Activated T-helper 1 cell treated with anti-CD3 and anti-CD28 coated beads, Interleukin-12 subunit alpha, Interleukin-12 subunit beta, Interleukin-2, Interleukin-4 antibody, amounts not matched to agents 30 ng/mL and 10 ng/mL and 1 ng/mL, durations not matched to agents 14 hours and 24 hours and 36 hours (primary cell): ENCODE measurements around the gene CST9. TPM values are rescaled to one million over a fixed set of nuclear protein-coding genes. Genes with fewer than 3 reads are reported as not detected.
A peak's percentile ranks its signal among the peaks of the same experiment; 100 is the strongest.
"Not testable (repeated sequence)": the region's sequence is repeated elsewhere in the genome, so short reads cannot be mapped to it uniquely, and the experiment has no call there.

Experiments used
- DNase-seq: peaks from one replicate; pipeline ENCODE4 v3.0.0; 2021; ENCODE audit warnings: low spot score
- H3K27ac Mint-ChIP-seq: one replicate; pipeline ENCODE4 v1.8.0; 2021; ENCODE audit warnings: mild to moderate bottlenecking, mixed read lengths
- H3K27me3 Mint-ChIP-seq: one replicate; pipeline ENCODE4 v1.8.0; 2022; ENCODE audit warnings: mild to moderate bottlenecking, moderate library complexity, mixed read lengths; ENCODE audit not compliant: insufficient read depth
- H3K36me3 Mint-ChIP-seq: one replicate; pipeline ENCODE4 v1.8.0; 2021; ENCODE audit warnings: low read depth, mixed read lengths
- H3K4me1 Mint-ChIP-seq: one replicate; pipeline ENCODE4 v1.8.0; 2021; ENCODE audit warnings: low read depth, mixed read lengths
- H3K4me3 Mint-ChIP-seq: one replicate; pipeline ENCODE4 v1.8.0; 2021; ENCODE audit warnings: mild to moderate bottlenecking, moderate library complexity, mixed read lengths
- H3K9me3 Mint-ChIP-seq: one replicate; pipeline ENCODE4 v1.8.0; 2021; ENCODE audit warnings: mixed read lengths
- intact Hi-C: fragments of 100-400 bp; cut with micrococcal nuclease; formaldehyde crosslinking; loops from one replicate; pipeline ENCODE4 v1.15.1; 2024
- total RNA-seq: library from RNA; stranded (reverse); gene quantifications from 2 replicates; pipeline ENCODE4 v1.2.3, GENCODE V29; 2022

The CST9 gene
- total RNA-seq, 1 donor from 2014 or later: not detected

- no peak for DNase-seq
- no peak overlapping the region for H3K27ac Mint-ChIP-seq
- no peaks in the 10 kb centered on the region for H3K9me3 Mint-ChIP-seq
- H3K4me1 Mint-ChIP-seq: no peaks in the 10 kb centered on the region
- H3K27me3 Mint-ChIP-seq: no peaks in the 10 kb centered on the region
- intact Hi-C loops: no loop called here
- no peak overlapping the region for H3K4me3 Mint-ChIP-seq
- no peaks in the 10 kb centered on the region for H3K36me3 Mint-ChIP-seq
Observed at GRCh38 chr20:23624324-23624691, 18.6 kb upstream of the CST9 start.

- Mint-ChIP-seq H3K27ac (no peak overlapping the region), H3K4me1 (no peaks in the 10 kb centered on the region), H3K36me3 (no peaks in the 10 kb centered on the region), H3K27me3 (no peaks in the 10 kb centered on the region), H3K9me3 (no peaks in the 10 kb centered on the region), H3K4me3 (no peak overlapping the region)
- intact Hi-C loops: no loop called here
- DNase-seq: no peak
Observed at GRCh38 chr20:23623666-23624323, 18.1 kb upstream of the CST9 start.

- Mint-ChIP-seq H3K27ac (no peak overlapping the region), H3K9me3 (no peaks in the 10 kb centered on the region), H3K36me3 (no peaks in the 10 kb centered on the region), H3K27me3 (no peaks in the 10 kb centered on the region), H3K4me3 (peak overlapping the region; percentile 28), H3K4me1 (no peaks in the 10 kb centered on the region)
- intact Hi-C loops: no loop called here
- no peak for DNase-seq
Observed at GRCh38 chr20:23622839-23623343, 17.2 kb upstream of the CST9 start.

GRCh38 chr20:23622401-23622800 is 16.7 kb upstream of the CST9 start:
- intact Hi-C loops, H3K9me3 Mint-ChIP-seq, H3K4me1 Mint-ChIP-seq, H3K27ac Mint-ChIP-seq, DNase-seq, H3K27me3 Mint-ChIP-seq, H3K36me3 Mint-ChIP-seq, H3K4me3 Mint-ChIP-seq: not testable (repeated sequence)

GRCh38 chr20:23620670-23621386 is 15.1 kb upstream of the CST9 start:
- H3K9me3 Mint-ChIP-seq, H3K4me1 Mint-ChIP-seq, H3K36me3 Mint-ChIP-seq, intact Hi-C loops, H3K27me3 Mint-ChIP-seq, H3K4me3 Mint-ChIP-seq, H3K27ac Mint-ChIP-seq, DNase-seq: not testable (repeated sequence)

- no peaks in the 10 kb centered on the region for H3K4me1 Mint-ChIP-seq
- no peaks in the 10 kb centered on the region for H3K36me3 Mint-ChIP-seq
- no peak for DNase-seq
- no peak overlapping the region for H3K27ac Mint-ChIP-seq
- no peaks in the 10 kb centered on the region for H3K9me3 Mint-ChIP-seq
- intact Hi-C loops: no loop called here
- peaks cover 3% of the 10 kb centered on the region for H3K27me3 Mint-ChIP-seq
- H3K4me3 Mint-ChIP-seq: no peak overlapping the region
Observed at GRCh38 chr20:23614163-23614562, 8.4 kb upstream of the CST9 start.

- Mint-ChIP-seq H3K4me3 (no peak overlapping the region), H3K4me1 (no peaks in the 10 kb centered on the region), H3K27me3 (peaks cover 3% of the 10 kb centered on the region), H3K36me3 (no peaks in the 10 kb centered on the region), H3K27ac (no peak overlapping the region), H3K9me3 (no peaks in the 10 kb centered on the region)
- intact Hi-C loops: no loop called here
- no peak for DNase-seq
Observed at GRCh38 chr20:23613676-23614075, 8.0 kb upstream of the CST9 start.

GRCh38 chr20:23612396-23612795 is 6.7 kb upstream of the CST9 start:
- intact Hi-C loops: no loop called here
- Mint-ChIP-seq H3K27ac (no peak overlapping the region), H3K9me3 (no peaks in the 10 kb centered on the region), H3K4me1 (no peaks in the 10 kb centered on the region), H3K4me3 (no peak overlapping the region), H3K36me3 (no peaks in the 10 kb centered on the region), H3K27me3 (peaks cover 3% of the 10 kb centered on the region)
- no peak for DNase-seq

GRCh38 chr20:23609486-23610109 is 3.9 kb upstream of the CST9 start:
- intact Hi-C loops: no loop called here
- peaks cover 5% of the 10 kb centered on the region for H3K27me3 Mint-ChIP-seq
- no peak for DNase-seq
- no peak overlapping the region for H3K27ac Mint-ChIP-seq
- no peaks in the 10 kb centered on the region for H3K36me3 Mint-ChIP-seq
- no peak overlapping the region for H3K4me3 Mint-ChIP-seq
- H3K9me3 Mint-ChIP-seq: no peaks in the 10 kb centered on the region
- H3K4me1 Mint-ChIP-seq: no peaks in the 10 kb centered on the region

- no peak for DNase-seq
Observed at GRCh38 chr20:23608251-23608846, 2.6 kb upstream of the CST9 start.

GRCh38 chr20:23607497-23608245 is 2.0 kb upstream of the CST9 start:
- no peak for DNase-seq
- Mint-ChIP-seq H3K36me3 (no peaks in the 10 kb centered on the region), H3K4me3 (no peak overlapping the region), H3K27me3 (peaks cover 4% of the 10 kb centered on the region), H3K27ac (no peak overlapping the region), H3K4me1 (no peaks in the 10 kb centered on the region), H3K9me3 (no peaks in the 10 kb centered on the region)
- intact Hi-C loops: loop anchor here (2.0 kb wide), 1 partner anchor 917 kb away; no protein-coding TSS in a partner anchor

More at GRCh38 chr20:23608251-23608846, 2.6 kb upstream of the CST9 start:
- Mint-ChIP-seq H3K36me3 (no peaks in the 10 kb centered on the region), H3K9me3 (no peaks in the 10 kb centered on the region), H3K4me1 (no peaks in the 10 kb centered on the region), H3K27me3 (peaks cover 5% of the 10 kb centered on the region), H3K27ac (no peak overlapping the region), H3K4me3 (no peak overlapping the region)
- intact Hi-C loops: no loop called here

- H3K27ac Mint-ChIP-seq: no peak overlapping the region
- no peak overlapping the region for H3K4me3 Mint-ChIP-seq
- no peaks in the 10 kb centered on the region for H3K36me3 Mint-ChIP-seq
- peak; percentile 44 for DNase-seq
- no peaks in the 10 kb centered on the region for H3K4me1 Mint-ChIP-seq
- H3K9me3 Mint-ChIP-seq: no peaks in the 10 kb centered on the region
- intact Hi-C loops: loop anchor here (1.0 to 2.0 kb wide), 3 partner anchors 164 to 916 kb away; partner anchors contain the start of gene NXT1
- H3K27me3 Mint-ChIP-seq: peaks cover 2% of the 10 kb centered on the region
Observed at GRCh38 chr20:23606652-23607049, 934 bp upstream of the CST9 start.
